Stimulated activated CD8-positive, alpha-beta memory T cell treated with anti-CD3 and anti-CD28 coated beads, Interleukin-12 subunit alpha, Interleukin-12 subunit beta, amount 100 ng/mL, for 1 hour (primary cell): Measurements from ENCODE around the gene PRKAR1B.
"Not testable (repeated sequence)": the region's sequence is repeated elsewhere in the genome, so short reads cannot be mapped to it uniquely, and the experiment has no call there.

Experiments used
- DNase-seq: peaks from one replicate; pipeline ENCODE4 v3.0.0-alpha.2; 2020; ENCODE audit warnings: low read depth

Gene PRKAR1B

DNA sequence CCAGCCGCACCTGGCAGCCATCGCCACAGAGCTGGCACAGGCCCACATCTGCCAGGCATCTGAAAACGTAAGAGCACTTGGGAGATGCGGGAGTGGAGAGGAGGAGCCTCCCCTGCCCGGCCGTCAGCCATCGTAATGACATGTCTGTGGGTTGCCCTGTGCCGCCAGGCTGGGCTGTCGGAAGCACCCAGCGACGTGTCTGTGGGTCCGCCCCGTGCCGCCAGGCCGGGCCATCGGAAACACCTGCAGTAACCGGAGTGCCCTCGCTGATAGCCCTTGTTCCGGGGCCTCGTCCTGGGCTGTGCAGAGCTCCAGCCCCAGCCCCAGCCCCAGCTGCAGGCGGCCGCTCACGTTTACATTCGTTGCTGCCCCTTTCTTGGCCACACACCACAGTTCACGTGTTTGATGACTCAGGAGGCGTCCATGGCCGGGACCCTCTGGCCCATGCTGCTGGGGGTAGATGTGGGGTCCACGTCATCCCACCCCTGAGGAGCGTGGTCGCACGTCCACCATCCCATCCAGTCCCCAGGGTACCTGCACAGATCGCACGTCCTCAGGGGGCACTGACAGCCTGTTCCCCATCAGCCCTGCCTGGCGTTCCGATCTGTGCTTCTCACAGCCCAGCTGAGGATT, 30.0 kb upstream of the PRKAR1B start:
- no peak for DNase-seq

- no peak for DNase-seq
Observed at GRCh38 chr7:756231-756927, 29.3 kb upstream of the PRKAR1B start.

GRCh38 chr7:755413-755805, 28.3 kb upstream of the PRKAR1B start:
- DNase-seq: no peak

GRCh38 chr7:754531-755412, 27.7 kb upstream of the PRKAR1B start:
- DNase-seq: no peak

- DNase-seq: no peak
Observed at GRCh38 chr7:753190-753589, 26.1 kb upstream of the PRKAR1B start.

DNA sequence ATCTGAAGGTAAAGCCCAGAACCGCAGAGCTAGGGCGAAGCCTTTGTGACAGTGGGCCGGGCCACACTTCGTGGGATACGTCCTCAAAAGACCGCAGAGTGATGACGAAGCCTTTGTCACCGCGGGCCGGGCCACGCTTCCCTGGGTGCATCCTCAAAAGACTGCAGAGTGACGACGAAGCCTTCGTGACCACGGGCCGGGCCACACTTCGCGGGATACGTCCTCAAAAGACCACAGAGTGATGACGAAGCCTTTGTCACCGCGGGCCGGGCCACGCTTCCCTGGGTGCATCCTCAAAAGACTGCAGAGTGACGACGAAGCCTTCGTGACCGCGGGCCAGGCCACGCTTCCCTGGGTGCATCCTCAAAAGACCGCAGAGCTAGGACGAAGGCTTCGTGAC, 25.2 kb upstream of the PRKAR1B start:
- DNase-seq: not testable (repeated sequence)

GRCh38 chr7:751826-752225, 24.7 kb upstream of the PRKAR1B start:
- no peak for DNase-seq

DNA sequence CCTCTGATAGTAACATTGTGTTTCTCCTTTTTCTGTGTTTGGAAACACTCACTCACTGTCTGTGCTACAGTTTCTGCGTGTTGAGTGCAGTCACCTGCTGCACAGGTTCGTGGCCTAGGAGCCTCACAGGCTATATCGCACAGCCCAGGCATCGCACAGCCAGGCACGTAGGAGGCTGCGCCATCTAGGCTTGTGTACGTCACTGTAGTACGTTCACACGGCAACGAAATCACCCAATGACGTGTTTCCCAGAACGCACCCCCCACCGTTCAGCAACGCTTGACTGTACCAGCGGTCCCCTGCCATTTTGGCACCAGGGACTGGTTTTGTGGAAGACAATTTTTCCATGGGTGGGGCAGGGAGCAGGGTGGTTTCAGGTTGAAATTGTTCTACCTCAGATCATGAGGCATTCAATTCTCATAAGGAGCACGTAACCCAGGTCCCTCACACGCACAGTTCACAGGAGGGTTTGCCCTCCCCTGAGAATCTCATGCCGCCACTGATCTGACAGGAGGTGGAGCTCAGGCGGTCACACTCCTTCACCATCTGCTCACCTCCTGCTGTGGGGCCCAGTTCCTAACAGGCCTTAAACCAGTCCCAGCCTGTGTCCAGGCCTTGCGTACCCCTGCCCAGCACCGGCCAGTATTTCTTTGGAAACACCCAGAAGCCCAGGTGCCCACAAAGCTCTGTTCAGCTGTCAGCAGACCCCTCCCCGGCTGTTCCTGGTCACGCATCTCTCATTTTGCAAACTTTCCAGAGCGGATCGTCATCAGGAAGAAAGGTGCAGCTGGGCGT, 23.2 kb upstream of the PRKAR1B start:
- DNase-seq: no peak

- no peak for DNase-seq
Observed at GRCh38 chr7:749140-749551, 22.1 kb upstream of the PRKAR1B start.

DNA sequence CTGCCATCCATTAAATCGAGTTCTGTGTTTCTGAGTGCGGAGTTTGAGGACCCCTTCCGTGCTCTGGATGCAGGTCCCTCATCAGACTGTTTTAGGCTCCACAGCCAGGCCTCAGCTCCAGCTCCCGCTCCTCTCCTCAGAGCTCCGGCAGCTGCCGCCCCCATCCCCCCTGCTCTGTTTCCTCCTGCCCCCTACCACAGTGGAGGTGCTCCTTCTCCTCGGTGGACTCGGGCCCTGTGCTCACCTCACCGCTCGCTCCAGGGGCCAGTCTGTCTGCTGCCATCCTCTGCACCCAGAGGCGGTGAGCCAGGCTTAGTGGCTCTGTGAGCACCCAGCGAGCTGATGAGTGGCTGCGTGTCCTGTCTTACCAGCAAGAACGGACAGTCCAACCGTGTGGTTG, 21.4 kb upstream of the PRKAR1B start:
- no peak for DNase-seq

GRCh38 chr7:747186-747585, 20.1 kb upstream of the PRKAR1B start:
- DNase-seq: no peak

GRCh38 chr7:746155-747061, 19.3 kb upstream of the PRKAR1B start:
- no peak for DNase-seq

- no peak for DNase-seq
Observed at GRCh38 chr7:745431-746154, 18.5 kb upstream of the PRKAR1B start.

GRCh38 chr7:744854-745430, 17.9 kb upstream of the PRKAR1B start:
- no peak for DNase-seq

DNA sequence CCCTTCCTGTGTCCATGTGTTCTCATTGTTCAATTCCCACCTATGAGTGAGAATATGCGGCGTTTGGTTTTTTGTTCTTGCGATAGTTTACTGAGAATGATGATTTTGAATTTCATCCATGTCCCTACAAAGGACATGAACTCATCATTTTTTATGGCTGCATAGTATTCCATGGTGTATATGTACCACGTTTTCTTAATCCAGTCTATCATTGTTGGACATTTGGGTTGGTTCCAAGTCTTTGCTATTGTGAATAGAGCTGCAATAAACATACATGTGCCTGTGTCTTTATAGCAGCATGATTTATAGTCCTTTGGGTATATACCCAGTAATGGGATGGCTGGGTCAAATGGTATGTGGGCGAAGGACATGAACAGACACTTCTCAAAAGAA, 17.0 kb upstream of the PRKAR1B start:
- not testable (repeated sequence) for DNase-seq

GRCh38 chr7:743341-744127, 16.5 kb upstream of the PRKAR1B start:
- not testable (repeated sequence) for DNase-seq

- no peak for DNase-seq
Observed at GRCh38 chr7:742791-743190, 15.7 kb upstream of the PRKAR1B start.

DNA sequence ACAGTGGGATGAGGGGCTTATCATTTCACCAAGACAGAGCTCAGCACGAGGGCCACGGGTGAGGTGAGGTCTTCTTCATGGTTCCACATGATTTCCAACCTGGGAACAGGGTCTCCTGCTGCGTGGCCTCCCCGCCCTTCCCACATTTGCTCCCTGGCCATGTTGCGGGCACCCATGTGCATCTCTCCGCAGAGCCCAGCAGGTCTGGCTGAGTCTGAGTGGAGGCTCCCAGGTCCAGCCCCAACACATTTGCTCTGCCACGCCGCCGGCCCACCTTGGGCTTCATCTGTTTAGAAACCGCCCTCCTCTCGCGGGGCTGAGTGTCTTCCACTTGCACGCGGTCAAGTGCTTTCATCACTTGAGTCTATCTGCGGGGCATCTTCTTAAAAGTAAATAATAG, 14.8 kb upstream of the PRKAR1B start:
- no peak for DNase-seq

DNA sequence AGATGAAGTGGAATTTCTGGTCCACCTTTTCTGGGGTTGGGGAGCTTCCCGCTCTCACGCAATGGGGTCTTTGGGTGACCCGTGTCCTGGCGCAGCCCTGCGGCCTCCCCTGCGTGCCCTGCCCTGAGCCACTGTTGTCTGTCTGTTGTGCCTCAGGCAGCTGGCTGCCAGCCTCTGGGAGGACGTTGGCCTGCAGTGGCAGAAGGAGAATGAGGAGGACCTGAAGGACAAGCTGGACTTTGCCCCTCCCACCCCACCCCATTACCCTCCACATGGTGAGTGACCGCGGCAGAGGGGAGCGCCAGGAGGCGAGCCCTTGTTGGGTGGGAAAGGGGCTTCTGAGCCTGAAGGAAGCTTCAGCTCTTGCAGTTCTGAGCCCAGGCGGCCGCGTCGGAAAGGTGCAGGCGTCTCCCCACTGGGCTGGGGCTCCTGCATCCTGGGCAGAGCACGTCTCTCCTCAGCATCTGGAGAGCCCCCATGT, 14.2 kb upstream of the PRKAR1B start:
- no peak for DNase-seq
